Cardiac fibroblast (primary cell): Measurements from ENCODE around the gene TCTN2.
A peak's percentile ranks its signal among the peaks of the same experiment; 100 is the strongest.

Source experiments
- DNase-seq, 2 donors: peaks; one replicate each; pipeline versions ENCODE4 v3.0.0 to v3.0.0-alpha.2; 2010; ENCODE audit warnings: low read depth in 2 of 2
- H3K4me3 ChIP-seq, 2 donors: replicated peaks in 1 of 2; 1 replicate in 1 of 2; 2 replicates in 1 of 2; pipeline ENCODE4 v1.5.1; 2011; ENCODE audit warnings: low read depth in 2 of 2, low read length in 2 of 2, mild to moderate bottlenecking in 2 of 2, moderate library complexity in 1 of 2
- TF ChIP-seq, protein P1 (sequence below): IDR thresholded peaks from one replicate; pipeline ENCODE4 v1.5.1; 2011; ENCODE audit warnings: low read depth, mild to moderate bottlenecking, low read length, inconsistent platforms

Gene TCTN2

DNA sequence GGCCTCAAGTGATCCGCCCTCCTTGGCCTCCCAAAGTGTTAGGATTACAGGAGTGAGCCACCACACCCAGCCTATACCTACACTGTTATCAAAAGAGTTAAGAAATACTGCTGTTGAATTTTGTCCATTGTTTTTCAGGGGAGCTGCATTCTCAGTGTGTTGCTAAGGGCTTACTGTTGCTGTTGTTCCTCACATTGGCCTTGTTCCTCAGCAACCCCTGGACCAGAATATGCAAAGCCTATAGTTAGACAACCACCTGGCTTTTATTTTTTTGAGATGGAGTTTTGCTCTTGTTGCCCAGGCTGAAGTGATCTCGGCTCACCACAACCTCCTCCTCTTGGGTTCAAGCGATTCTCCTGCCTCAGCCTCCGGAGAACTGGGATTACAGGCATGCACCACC is 36.6 kb downstream of the TCTN2 start:
- TF ChIP-seq, protein P1, sequence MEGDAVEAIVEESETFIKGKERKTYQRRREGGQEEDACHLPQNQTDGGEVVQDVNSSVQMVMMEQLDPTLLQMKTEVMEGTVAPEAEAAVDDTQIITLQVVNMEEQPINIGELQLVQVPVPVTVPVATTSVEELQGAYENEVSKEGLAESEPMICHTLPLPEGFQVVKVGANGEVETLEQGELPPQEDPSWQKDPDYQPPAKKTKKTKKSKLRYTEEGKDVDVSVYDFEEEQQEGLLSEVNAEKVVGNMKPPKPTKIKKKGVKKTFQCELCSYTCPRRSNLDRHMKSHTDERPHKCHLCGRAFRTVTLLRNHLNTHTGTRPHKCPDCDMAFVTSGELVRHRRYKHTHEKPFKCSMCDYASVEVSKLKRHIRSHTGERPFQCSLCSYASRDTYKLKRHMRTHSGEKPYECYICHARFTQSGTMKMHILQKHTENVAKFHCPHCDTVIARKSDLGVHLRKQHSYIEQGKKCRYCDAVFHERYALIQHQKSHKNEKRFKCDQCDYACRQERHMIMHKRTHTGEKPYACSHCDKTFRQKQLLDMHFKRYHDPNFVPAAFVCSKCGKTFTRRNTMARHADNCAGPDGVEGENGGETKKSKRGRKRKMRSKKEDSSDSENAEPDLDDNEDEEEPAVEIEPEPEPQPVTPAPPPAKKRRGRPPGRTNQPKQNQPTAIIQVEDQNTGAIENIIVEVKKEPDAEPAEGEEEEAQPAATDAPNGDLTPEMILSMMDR = no peak
- no peak for DNase-seq
- no peak overlapping the region for H3K4me3 ChIP-seq

DNA sequence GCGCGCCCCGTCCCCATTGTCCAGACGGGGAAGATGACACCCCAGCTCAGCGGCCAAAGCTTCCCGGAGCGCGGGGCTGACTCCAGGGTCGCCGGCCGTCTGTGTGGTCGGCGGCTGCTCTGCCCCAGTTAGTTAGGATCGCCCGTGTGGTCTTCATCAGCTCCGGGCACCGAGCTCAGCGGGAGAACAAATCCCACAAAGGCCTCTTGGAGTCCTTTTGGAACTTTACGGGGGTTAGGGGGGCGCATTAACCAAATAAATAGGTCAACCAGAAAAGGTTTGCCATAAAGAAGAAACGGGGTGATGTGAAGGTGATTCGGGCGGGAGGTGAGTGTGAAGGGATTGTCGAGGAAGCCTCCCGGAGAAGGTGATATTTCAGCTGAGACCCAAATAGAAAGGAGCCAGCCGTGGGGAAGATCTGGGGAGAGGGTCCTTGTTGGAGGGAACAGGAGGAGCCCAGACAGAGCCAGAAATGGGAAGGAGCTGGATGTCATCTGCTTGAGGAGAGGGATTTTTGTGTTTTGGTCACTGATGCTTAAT is 41.9 kb downstream of the TCTN2 start:
- H3K4me3 ChIP-seq = peak overlapping the region; percentile 96 to 99
- peak; percentile 5 to 17 for DNase-seq
- TF ChIP-seq, protein P1 = no peak

DNA sequence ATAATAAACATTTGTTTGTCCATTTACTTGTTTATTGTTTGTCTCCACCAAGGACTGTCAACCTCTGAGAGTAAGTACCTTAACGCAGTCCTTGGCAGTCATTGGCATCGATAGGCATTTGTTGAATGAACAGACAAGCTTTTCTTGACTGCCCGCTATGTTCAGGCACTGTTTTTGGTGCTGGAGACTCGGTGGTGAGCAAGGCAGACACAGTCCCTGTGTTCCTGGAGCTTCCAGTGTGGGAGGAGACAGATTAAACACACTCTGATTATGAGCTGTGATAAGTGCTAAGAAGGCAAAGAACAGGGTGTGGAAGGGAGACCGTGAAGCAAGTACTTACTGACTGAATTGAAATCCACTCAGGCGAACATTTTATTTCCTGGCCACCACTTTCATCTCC is 42.5 kb downstream of the TCTN2 start:
- DNase-seq = peak; percentile 14 to 24
- TF ChIP-seq, protein P1 = no peak
- H3K4me3 ChIP-seq = peak overlapping the region; percentile 96 to 99

DNA sequence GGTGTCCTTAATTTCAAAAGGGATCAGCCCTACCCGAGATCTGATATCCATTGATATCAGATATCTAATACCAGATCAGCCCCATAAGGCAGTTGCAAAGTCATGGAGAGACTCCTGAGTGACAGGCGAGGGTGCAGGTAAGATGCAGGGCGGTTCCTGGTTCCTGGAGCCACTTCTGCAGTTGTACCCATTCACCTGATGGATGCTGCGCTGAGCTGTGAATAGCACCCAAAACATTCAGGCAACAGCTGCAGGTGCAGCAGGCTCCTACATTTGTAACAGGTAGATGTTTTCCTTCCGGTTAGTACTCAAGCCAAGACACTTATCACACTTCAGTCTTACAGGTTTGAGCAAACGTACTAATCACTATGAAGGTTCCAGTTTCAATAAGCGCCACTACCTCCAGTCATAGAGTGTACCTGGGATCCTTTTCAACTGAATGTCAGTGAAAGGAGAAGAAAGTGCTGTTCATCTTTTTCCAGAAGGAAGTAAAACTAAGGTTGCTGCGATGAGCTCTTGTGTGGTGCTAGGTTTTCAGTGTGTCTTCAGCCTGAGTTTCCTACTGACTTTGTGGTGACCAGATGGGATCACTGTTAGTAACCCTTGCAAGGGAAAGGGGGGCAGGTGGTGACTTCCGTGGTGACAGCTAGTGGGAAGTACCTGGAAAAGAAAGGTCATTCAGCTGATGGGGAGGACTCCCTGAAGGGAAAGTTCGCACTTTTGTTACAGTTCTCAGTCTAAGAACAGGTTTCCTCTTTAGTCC is 43.1 kb downstream of the TCTN2 start:
- TF ChIP-seq, protein P1 = no peak
- H3K4me3 ChIP-seq = no peak overlapping the region
- no peak for DNase-seq

DNA sequence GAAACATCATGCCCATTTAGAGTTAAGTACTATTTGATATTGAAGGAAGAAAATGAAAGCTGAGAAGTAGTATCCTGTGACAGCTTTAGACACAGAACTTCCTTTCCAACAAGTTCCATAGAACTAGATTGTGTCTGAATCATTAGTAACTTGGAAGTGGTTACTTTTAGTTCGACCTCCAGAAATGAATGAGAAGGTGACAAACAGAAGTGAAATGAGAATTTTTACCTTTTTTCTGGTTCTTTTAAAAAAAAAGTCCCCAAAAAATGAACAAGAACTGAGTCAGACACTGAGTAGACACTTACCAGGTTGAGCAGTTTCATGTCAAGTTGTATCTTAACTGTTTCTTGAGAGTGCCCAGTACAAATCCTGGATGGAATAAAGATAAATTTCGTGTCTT is 44.3 kb downstream of the TCTN2 start:
- TF ChIP-seq, protein P1 = no peak
- peak in 1 of 2 donors; percentile 3 for DNase-seq

DNA sequence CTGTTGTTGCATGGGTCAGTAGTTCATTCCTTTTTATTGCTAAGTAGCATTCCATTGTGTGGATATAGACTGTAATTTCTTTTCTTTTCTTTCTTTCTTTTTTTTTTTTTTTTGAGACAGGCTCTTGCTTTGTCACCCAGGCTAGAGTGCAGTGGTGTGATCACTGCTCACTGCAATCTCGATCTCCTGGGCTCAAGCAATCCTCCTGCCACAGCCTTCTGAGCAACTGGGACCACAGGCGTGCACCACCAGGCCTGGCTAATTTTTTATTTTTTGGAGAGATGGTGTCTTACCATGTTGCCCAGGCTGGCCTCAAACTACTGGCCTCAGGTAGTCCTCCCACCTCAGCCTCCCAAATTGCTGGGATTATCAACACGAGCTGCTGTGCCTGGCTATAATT is 46.4 kb downstream of the TCTN2 start:
- DNase-seq = no peak
- TF ChIP-seq, protein P1 = no peak
- no peak overlapping the region for H3K4me3 ChIP-seq

More for the DNA sequence above, 44.3 kb downstream of the TCTN2 start:
- no peak overlapping the region for H3K4me3 ChIP-seq
